ENCODE data around the gene SLC28A1. TPM values are rescaled to one million over a fixed set of nuclear protein-coding genes. Genes with fewer than 3 reads are reported as not detected.

SLC28A1 gene, protein sequence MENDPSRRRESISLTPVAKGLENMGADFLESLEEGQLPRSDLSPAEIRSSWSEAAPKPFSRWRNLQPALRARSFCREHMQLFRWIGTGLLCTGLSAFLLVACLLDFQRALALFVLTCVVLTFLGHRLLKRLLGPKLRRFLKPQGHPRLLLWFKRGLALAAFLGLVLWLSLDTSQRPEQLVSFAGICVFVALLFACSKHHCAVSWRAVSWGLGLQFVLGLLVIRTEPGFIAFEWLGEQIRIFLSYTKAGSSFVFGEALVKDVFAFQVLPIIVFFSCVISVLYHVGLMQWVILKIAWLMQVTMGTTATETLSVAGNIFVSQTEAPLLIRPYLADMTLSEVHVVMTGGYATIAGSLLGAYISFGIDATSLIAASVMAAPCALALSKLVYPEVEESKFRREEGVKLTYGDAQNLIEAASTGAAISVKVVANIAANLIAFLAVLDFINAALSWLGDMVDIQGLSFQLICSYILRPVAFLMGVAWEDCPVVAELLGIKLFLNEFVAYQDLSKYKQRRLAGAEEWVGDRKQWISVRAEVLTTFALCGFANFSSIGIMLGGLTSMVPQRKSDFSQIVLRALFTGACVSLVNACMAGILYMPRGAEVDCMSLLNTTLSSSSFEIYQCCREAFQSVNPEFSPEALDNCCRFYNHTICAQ
- total RNA-seq = not detected in 2 replicates

DNA sequence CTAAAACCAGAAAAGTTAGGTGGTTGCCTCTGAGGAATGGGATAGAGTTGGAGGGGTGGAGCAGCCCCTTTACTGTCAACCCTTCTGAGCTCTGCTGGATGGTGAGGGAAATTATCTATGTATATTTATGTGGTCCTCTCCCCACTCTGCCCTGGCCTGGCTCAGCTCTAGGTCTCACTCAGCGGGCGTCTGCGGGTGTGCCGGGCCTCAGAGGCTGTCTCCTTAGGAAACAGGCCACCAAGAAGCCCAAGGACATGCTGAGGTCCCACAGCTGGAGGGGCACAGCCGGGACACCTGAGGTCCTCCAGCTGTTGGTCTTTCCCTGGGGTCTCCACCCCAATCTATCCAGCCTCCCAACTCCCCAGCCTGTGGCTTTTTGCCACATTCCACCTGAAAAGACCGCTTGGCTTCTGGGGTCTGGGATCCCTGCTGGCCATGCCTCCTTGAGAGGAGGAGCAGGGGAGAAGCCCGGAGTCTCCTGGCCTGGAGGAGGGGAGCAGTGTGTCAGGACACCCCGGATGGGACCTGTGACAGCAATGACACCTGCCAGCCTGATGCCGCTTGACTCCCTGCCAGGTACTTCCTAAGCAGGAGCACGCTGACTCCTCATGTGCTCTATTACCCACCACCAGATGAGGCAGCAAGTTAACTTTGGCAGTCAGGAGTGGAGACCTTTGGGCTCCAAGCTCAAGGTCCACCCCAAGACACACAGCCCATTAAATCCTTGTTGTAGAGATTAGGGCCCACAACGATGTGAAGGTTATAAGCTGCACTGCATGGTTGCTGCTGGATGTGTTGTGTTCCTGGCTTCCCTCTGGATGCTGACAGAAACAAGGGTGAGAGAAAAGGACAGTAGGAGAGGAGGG is at the start of gene SLC28A1:
Gene SLC28A1, plus strand, starts transcription at position 747 of the 866 bp plus-strand sequence. CDS start 3,099 bp downstream, outside the sequence.

DNA sequence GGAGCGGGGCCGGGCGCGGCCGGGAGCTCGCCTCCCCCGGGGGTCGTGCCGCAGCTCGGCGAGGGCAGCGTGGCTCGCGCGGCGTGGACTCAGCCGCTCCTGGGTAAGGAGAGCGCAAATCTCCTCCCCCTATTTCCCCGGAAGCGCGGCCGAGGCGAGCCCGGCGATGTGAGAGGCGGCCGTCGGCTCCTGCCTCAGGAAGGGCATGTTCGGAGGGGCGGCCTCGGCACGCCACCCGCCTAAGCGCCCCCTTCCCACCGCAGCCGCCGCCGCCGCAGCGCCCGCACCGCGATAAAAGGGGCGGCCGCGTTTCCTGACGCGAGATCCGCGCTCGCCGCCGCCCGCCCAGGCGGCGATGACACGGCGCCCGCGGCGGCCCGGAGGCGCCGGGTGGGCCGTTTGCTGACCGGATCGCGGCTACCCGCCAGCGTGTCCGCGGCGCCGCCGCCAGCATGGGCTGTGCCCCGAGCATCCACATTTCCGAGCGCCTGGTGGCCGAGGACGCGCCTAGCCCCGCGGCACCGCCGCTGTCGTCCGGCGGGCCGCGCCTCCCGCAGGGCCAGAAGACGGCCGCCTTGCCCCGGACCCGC is 97.3 kb downstream of the SLC28A1 start, which contains the start of gene PDE8A:
Gene PDE8A, plus strand, starts transcription at position 146 of the 590 bp plus-strand sequence. Its CDS starts 307 bp downstream, at position 453.

Other genes with a start within 250 kb of the SLC28A1 start
- 18.0 and 30.3 TPM in 2 replicates for gene WDR73, start 230.4 kb upstream of the SLC28A1 start, total RNA-seq
- 3.0 and 3.5 TPM in 2 replicates for gene NMB, start 226.5 kb upstream of the SLC28A1 start, total RNA-seq
- gene SEC11A, start 168.5 kb upstream of the SLC28A1 start, total RNA-seq = 325 and 365 TPM in 2 replicates
- 3.8 and 4.9 TPM in 2 replicates for gene ZNF592, start 136.1 kb upstream of the SLC28A1 start, total RNA-seq
- 24.5 and 29.4 TPM in 2 replicates for gene ALPK3, start 67.3 kb upstream of the SLC28A1 start, total RNA-seq
- 91.9 and 92.5 TPM in 2 replicates for gene PDE8A, start 97.2 kb downstream of the SLC28A1 start, total RNA-seq